Measurements from ENCODE around the gene FRMD1.

The FRMD1 gene

DNA sequence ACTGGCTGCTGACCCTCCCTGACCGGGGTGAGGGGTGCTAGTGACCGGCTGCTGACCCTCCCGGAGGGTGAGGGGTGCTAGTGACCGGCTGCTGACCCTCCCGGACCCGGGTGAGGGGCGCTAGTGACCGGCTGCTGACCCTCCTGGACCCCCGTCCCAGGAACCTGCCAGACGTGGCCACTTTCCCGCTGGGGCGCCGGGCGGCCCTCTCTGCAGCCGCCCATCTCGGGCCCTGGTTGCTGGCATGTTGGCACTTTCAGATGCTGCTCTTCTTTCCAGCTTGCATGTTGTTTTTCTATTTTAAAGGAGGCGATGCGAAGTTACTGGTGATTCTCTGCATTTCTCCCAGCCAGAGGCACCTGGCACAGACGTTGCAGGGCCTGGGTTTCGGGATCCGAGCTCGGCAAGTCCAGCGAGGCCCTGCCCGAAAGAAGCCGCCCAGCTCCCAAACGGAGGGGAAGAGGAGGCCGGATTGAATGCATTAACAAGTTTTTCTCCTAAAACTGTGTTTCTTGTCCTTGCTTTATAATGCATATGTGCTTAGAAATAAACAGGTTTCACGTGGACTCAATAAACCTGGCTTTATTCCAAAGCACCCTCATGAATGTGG, 34.4 kb downstream of the FRMD1 start:
- H3K36me3 ChIP-seq (ENCODE audit: control insufficient read depth, low read length) = no peaks in the 10 kb centered on the region
- H3K9me3 ChIP-seq (ENCODE audit: control insufficient read depth, insufficient read depth, low read length) = peaks cover 16% of the 10 kb centered on the region; the same call in 1 of the 2 replicates
- no peaks in the 10 kb centered on the region for H4K20me1 ChIP-seq (ENCODE audit: control insufficient read depth, insufficient read depth, low read depth, low read length)
- TF ChIP-seq, protein P1, sequence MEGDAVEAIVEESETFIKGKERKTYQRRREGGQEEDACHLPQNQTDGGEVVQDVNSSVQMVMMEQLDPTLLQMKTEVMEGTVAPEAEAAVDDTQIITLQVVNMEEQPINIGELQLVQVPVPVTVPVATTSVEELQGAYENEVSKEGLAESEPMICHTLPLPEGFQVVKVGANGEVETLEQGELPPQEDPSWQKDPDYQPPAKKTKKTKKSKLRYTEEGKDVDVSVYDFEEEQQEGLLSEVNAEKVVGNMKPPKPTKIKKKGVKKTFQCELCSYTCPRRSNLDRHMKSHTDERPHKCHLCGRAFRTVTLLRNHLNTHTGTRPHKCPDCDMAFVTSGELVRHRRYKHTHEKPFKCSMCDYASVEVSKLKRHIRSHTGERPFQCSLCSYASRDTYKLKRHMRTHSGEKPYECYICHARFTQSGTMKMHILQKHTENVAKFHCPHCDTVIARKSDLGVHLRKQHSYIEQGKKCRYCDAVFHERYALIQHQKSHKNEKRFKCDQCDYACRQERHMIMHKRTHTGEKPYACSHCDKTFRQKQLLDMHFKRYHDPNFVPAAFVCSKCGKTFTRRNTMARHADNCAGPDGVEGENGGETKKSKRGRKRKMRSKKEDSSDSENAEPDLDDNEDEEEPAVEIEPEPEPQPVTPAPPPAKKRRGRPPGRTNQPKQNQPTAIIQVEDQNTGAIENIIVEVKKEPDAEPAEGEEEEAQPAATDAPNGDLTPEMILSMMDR (IDR thresholded peaks at IDR 0.05; ENCODE audit: low read depth, low read length, poor library complexity, severe bottlenecking) = no peak
- TF ChIP-seq EZH2phosphoT487 (IDR thresholded peaks at IDR 0.05; ENCODE audit: borderline replicate concordance, low read length) = no peak
- H3K4me3 ChIP-seq (ENCODE audit: low read length) = no peak overlapping the region
- no peak overlapping the region for H3K27ac ChIP-seq (ENCODE audit: low read depth, low read length)
- no peak overlapping the region for H3K4me2 ChIP-seq (ENCODE audit: low read length)
- H3K9me2 ChIP-seq (replicated peaks; ENCODE audit: control insufficient read depth, low read length) = no peaks in the 10 kb centered on the region
- H3K4me1 ChIP-seq (ENCODE audit: control insufficient read depth, low read length) = no peaks in the 10 kb centered on the region
- no peaks in the 10 kb centered on the region for H3K79me2 ChIP-seq (ENCODE audit: control insufficient read depth, low read length)
- no peaks in the 10 kb centered on the region for H3K27me3 ChIP-seq (ENCODE audit: control insufficient read depth, low read length)
- no peaks in the 10 kb centered on the region for H3F3A ChIP-seq (ENCODE audit: control insufficient read depth, insufficient read depth)

DNA sequence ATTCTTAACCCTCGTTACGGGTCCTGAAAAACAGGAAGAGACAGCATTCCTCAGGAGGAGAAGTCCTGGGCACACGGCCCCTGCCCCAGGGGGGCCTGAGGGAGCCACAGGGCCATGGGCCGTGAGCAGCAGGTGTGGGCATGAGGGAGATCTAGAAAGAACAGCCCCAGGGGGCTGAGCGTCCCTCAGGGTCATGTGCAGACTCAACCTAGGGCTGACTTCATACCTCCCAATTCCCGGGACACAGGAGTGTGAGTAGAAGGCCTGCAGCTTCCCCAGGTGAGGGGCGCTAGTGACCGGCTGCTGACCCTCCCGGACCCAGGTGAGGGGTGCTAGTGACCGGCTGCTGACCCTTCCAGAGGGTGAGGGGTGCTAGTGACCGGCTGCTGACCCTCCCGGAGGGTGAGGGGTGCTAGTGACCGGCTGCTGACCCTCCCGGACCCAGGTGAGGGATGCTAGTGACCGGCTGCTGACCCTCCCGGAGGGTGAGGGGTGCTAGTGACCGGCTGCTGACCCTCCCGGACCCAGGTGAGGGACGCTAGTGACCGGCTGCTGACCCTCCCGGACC, 35.1 kb downstream of the FRMD1 start:
- no peak overlapping the region for H3K4me2 ChIP-seq (ENCODE audit: low read length)
- TF ChIP-seq EZH2phosphoT487 (IDR thresholded peaks at IDR 0.05; ENCODE audit: borderline replicate concordance, low read length) = no peak
- TF ChIP-seq, protein P1 (IDR thresholded peaks at IDR 0.05; ENCODE audit: low read depth, low read length, poor library complexity, severe bottlenecking) = no peak
- H3K4me3 ChIP-seq (ENCODE audit: low read length) = no peak overlapping the region
- no peaks in the 10 kb centered on the region for H3K27me3 ChIP-seq (ENCODE audit: control insufficient read depth, low read length)
- H3K36me3 ChIP-seq (ENCODE audit: control insufficient read depth, low read length) = no peaks in the 10 kb centered on the region
- H3K79me2 ChIP-seq (ENCODE audit: control insufficient read depth, low read length) = no peaks in the 10 kb centered on the region
- H4K20me1 ChIP-seq (ENCODE audit: control insufficient read depth, insufficient read depth, low read depth, low read length) = no peaks in the 10 kb centered on the region
- no peak overlapping the region for H3K27ac ChIP-seq (ENCODE audit: low read depth, low read length)
- H3K9me2 ChIP-seq (replicated peaks; ENCODE audit: control insufficient read depth, low read length) = no peaks in the 10 kb centered on the region
- no peaks in the 10 kb centered on the region for H3K4me1 ChIP-seq (ENCODE audit: control insufficient read depth, low read length)
- H3K9me3 ChIP-seq (ENCODE audit: control insufficient read depth, insufficient read depth, low read length) = peaks cover 21% of the 10 kb centered on the region; the same call in 1 of the 2 replicates
- H3F3A ChIP-seq (ENCODE audit: control insufficient read depth, insufficient read depth) = no peaks in the 10 kb centered on the region

DNA sequence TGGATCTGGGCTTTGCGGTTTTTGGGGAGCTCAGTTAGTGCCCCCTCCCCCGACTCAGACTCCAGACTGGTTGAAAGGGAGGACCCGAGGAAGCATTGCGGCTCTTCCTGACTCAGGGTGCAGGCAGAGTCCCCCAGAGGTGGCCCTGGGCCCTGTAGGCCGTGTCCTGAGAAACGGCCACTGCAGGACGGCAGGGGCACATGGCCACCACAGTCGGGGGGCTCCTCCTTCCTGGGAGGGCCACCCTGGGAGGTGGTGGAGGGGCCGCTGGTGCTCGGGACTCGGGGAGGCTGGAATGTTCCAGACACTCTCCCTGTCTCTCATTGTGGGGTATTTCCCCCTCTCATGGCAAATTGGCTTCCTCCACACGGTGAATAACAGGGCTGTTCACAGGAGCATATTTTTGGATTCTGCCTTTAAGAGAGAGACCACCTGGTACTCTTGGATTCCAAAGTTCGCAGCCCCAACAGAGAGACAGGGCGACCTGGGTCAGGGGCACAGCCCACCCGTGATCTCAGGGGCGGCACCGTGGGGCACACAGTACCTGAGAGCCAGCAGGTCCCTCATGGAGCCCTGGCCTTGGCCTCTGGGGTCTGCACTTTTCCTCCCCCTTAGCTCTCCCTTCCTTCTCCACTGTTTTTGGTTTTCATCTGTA, 35.7 kb downstream of the FRMD1 start:
- no peak overlapping the region for H3K27ac ChIP-seq (ENCODE audit: low read depth, low read length)
- H3K27me3 ChIP-seq (ENCODE audit: control insufficient read depth, low read length) = no peaks in the 10 kb centered on the region
- H3K9me3 ChIP-seq (ENCODE audit: control insufficient read depth, insufficient read depth, low read length) = peaks cover 25% of the 10 kb centered on the region; the same call in 1 of the 2 replicates
- TF ChIP-seq, protein P1 (IDR thresholded peaks at IDR 0.05; ENCODE audit: low read depth, low read length, poor library complexity, severe bottlenecking) = no peak
- TF ChIP-seq EZH2phosphoT487 (IDR thresholded peaks at IDR 0.05; ENCODE audit: borderline replicate concordance, low read length) = no peak
- H4K20me1 ChIP-seq (ENCODE audit: control insufficient read depth, insufficient read depth, low read depth, low read length) = no peaks in the 10 kb centered on the region
- H3K4me2 ChIP-seq (ENCODE audit: low read length) = no peak overlapping the region
- H3K4me1 ChIP-seq (ENCODE audit: control insufficient read depth, low read length) = no peaks in the 10 kb centered on the region
- H3F3A ChIP-seq (ENCODE audit: control insufficient read depth, insufficient read depth) = no peaks in the 10 kb centered on the region
- no peaks in the 10 kb centered on the region for H3K9me2 ChIP-seq (replicated peaks; ENCODE audit: control insufficient read depth, low read length)
- H3K4me3 ChIP-seq (ENCODE audit: low read length) = no peak overlapping the region
- H3K36me3 ChIP-seq (ENCODE audit: control insufficient read depth, low read length) = no peaks in the 10 kb centered on the region
- H3K79me2 ChIP-seq (ENCODE audit: control insufficient read depth, low read length) = no peaks in the 10 kb centered on the region

Data from DOHH2 (cell line).